ENCODE measurements around the gene MAP3K5.

The MAP3K5 gene

GRCh38 chr6:136641873-136642465 lies 150.3 kb downstream of the MAP3K5 start:
- no peak for DNase-seq

- DNase-seq = no peak
Measured at GRCh38 chr6:136641166-136641565, 151.1 kb downstream of the MAP3K5 start.

GRCh38 chr6:136640132-136640915 lies 152.0 kb downstream of the MAP3K5 start:
- peak; percentile 36 to 70 (median 62) for DNase-seq

GRCh38 chr6:136639702-136640101 lies 152.6 kb downstream of the MAP3K5 start:
- no peak for DNase-seq

GRCh38 chr6:136635615-136636014 lies 156.7 kb downstream of the MAP3K5 start:
- DNase-seq = no peak

GRCh38 chr6:136633355-136633754 lies 158.9 kb downstream of the MAP3K5 start:
- no peak for DNase-seq

- no peak for DNase-seq
Measured at GRCh38 chr6:136628996-136629395, 163.3 kb downstream of the MAP3K5 start.

- DNase-seq = no peak
Measured at GRCh38 chr6:136627191-136627590, 165.1 kb downstream of the MAP3K5 start.

- no peak for DNase-seq
Measured at GRCh38 chr6:136625293-136625692, 167.0 kb downstream of the MAP3K5 start.

GRCh38 chr6:136624347-136624746 lies 167.9 kb downstream of the MAP3K5 start:
- DNase-seq = no peak

GRCh38 chr6:136618086-136618485 lies 174.2 kb downstream of the MAP3K5 start:
- DNase-seq = no peak

GRCh38 chr6:136616527-136616926 lies 175.8 kb downstream of the MAP3K5 start:
- no peak for DNase-seq

- DNase-seq = no peak
Measured at GRCh38 chr6:136614994-136615393, 177.3 kb downstream of the MAP3K5 start.

GRCh38 chr6:136614350-136614749 lies 177.9 kb downstream of the MAP3K5 start:
- DNase-seq = no peak

GRCh38 chr6:136613477-136613876 lies 178.8 kb downstream of the MAP3K5 start:
- DNase-seq = no peak

- DNase-seq = no peak
Measured at GRCh38 chr6:136612666-136613389, 179.4 kb downstream of the MAP3K5 start.

- DNase-seq = peak; percentile 33 to 71 (median 52)
Measured at GRCh38 chr6:136611746-136612145, 180.5 kb downstream of the MAP3K5 start.

GRCh38 chr6:136611133-136611532 lies 181.1 kb downstream of the MAP3K5 start:
- no peak for DNase-seq

- peak; percentile 72 to 94 (median 80) for DNase-seq
Measured at GRCh38 chr6:136609873-136610706, 182.2 kb downstream of the MAP3K5 start.

GRCh38 chr6:136608991-136609390 lies 183.3 kb downstream of the MAP3K5 start:
- no peak for DNase-seq

- DNase-seq = peak; percentile 57 to 73 (median 62)
Measured at GRCh38 chr6:136607932-136608772, 184.1 kb downstream of the MAP3K5 start.

Data from suppressor macrophage (primary cell).